AG04450 (cell line): ENCODE data around the gene KNDC1. TPM values are rescaled to one million over a fixed set of nuclear protein-coding genes. Genes with fewer than 3 reads are reported as not detected.

Experiments
- CTCF ChIA-PET: fragments of 300-600, 350-600 bp; formaldehyde crosslinking; extraction: SDS; loops from one replicate; lab custom pipeline; 2022; ENCODE audit warnings: antibody characterized with exemption, inconsistent platforms; lab: Charles Lee
- POLR2A ChIA-PET: fragments of 350-600 bp; formaldehyde crosslinking; extraction: SDS; loops from one replicate; lab custom pipeline; 2021; ENCODE audit warnings: antibody characterized with exemption, inconsistent platforms; lab: Yijun Ruan, JAX
- DNase-seq: peaks from one replicate; pipeline ENCODE4 v3.0.0-alpha.2; 2011; ENCODE audit warnings: low read depth, low spot score
- H3K27ac ChIP-seq: one replicate; pipeline ENCODE4 v1.5.1; 2012; ENCODE audit warnings: low read depth, low read length, control low read depth
- H3K27me3 ChIP-seq: one replicate; pipeline ENCODE4 v1.6.0; 2012; ENCODE audit warnings: low read length; ENCODE audit not compliant: control insufficient read depth, insufficient read depth
- H3K4me3 ChIP-seq: 2 replicates; pipeline ENCODE4 v1.5.1; 2011; ENCODE audit warnings: mild to moderate bottlenecking, low read depth, low read length, control low read depth
- H3K9me3 ChIP-seq: 2 replicates; pipeline ENCODE4 v1.5.1; 2012; ENCODE audit warnings: low read length; ENCODE audit not compliant: control insufficient read depth, insufficient read depth
- polyA plus RNA-seq: library from polyadenylated mRNA; depleted of rRNA; stranded (reverse); fragments of >200 nt; gene quantifications from 2 replicates; pipeline ENCODE4 v1.2.3, GENCODE V29; 2011
- TF ChIP-seq, protein P1 (sequence below): IDR thresholded peaks from 2 replicates; pipeline ENCODE4 v1.5.1; 2011; ENCODE audit warnings: low read depth, low read length, control low read depth, inconsistent platforms

KNDC1 gene
- polyA plus RNA-seq, 1 experiment: 0.46 TPM

DNA sequence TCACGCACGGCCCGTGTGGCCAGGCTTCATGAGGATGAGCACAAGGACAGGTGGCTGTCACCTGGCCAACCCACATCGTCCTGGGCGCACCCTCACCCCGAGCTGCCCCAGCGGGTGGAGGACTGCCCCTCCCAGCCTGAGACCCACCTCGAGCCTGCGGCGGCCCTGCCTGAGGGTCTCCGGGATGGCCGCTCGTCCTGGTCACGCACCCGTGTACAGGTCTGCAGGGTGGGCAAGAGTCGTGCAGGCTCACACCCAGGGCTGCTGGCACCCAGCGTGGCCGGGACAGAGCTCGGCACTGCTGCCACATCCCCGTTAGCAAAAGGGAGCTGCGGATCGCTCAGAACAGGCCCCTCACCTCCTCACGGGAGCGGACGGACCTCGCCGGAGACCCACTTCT is 55.6 kb downstream of the KNDC1 start:
- ChIA-PET POLR2A (no interaction called here), CTCF (no interaction called here)
- Histone ChIP-seq H3K4me3 (no peak overlapping the region), H3K27ac (no peak overlapping the region), H3K27me3 (no peaks in the 10 kb centered on the region), H3K9me3 (peaks cover 78% of the 10 kb centered on the region)
- no peak for DNase-seq
- TF ChIP-seq, protein P1, sequence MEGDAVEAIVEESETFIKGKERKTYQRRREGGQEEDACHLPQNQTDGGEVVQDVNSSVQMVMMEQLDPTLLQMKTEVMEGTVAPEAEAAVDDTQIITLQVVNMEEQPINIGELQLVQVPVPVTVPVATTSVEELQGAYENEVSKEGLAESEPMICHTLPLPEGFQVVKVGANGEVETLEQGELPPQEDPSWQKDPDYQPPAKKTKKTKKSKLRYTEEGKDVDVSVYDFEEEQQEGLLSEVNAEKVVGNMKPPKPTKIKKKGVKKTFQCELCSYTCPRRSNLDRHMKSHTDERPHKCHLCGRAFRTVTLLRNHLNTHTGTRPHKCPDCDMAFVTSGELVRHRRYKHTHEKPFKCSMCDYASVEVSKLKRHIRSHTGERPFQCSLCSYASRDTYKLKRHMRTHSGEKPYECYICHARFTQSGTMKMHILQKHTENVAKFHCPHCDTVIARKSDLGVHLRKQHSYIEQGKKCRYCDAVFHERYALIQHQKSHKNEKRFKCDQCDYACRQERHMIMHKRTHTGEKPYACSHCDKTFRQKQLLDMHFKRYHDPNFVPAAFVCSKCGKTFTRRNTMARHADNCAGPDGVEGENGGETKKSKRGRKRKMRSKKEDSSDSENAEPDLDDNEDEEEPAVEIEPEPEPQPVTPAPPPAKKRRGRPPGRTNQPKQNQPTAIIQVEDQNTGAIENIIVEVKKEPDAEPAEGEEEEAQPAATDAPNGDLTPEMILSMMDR: no peak

DNA sequence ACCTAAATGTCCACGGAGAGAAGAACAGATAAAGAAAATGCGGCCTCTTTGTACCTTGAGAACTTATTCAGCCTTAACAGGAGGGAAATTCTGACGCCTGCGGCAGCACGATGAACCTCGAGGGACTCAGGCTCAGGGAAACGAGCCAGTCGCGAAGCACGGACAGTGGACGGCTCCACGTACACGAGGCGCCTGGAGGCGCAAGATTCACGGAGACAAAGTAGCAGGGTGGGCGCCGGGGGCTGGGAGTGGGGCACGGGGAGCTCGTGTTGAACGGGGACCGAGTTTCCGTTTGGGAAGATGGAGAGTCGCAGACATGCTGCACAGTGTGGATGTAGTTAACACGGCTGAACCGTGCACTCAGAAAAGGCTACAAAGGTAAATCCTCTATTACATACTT is 56.8 kb downstream of the KNDC1 start:
- ChIA-PET CTCF (no interaction called here), POLR2A (no interaction called here)
- no peak for DNase-seq
- Histone ChIP-seq H3K4me3 (no peak overlapping the region), H3K27me3 (no peaks in the 10 kb centered on the region), H3K27ac (no peak overlapping the region), H3K9me3 (peaks cover 74% of the 10 kb centered on the region)
- TF ChIP-seq, protein P1: no peak

DNA sequence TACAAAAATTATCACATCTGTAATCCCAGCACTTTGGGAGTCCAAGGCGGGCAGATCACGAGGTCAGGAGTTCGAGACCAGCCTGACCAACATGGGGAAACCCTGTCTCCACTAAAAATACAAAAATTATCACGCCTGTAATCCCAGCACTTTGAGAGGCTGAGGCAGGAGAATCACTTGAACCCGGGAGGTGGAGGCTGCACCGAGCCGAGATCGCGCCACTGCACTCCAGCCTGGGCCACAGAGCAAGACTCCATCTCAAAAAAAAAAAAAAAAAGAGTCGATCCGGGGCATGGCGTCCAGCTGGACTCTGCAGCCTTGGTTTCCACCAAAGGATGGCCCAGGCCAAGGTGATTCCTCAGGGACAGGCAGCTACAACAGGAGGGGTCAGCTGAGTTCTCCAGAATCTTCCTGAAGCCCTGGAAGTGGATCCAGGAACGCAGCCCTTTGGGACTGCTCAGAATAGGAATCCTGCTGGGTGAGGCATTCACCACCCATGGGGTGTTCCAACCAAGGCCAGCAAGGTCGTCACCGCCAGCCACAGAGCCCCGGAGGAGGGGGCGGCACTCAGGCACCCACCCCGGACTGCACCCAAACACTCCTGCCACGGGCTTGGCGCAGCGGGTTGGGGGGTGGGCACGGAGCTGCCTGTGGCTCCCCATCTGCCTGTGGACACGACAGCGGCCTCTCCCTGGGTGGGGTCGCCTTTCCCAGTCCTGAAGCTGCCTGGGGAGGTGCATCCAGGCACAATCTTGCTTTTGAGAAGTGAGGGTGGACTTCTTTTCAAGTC is 58.0 kb downstream of the KNDC1 start:
- no peak for DNase-seq
- CTCF ChIA-PET: no interaction called here

DNA sequence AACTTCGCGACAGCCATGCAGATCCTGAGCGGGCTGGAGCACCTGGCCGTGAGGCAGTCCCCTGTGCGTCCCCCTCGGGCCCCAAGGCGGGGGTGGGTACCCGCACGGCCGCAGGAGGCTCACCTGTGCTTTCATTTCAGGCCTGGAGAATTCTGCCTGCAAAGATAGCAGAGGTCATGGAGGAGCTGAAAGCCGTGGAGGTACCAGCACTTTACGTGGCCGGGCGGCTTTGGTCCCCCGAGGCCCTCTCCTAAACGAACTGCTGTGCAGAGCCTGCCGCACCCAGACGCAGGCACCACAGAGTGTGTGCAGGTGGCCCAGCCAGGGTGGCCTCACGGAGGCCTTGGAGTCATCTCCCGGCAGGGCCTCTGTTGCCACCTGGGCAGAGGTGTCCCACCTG is 58.9 kb downstream of the KNDC1 start:
- ChIA-PET CTCF (no interaction called here), POLR2A (no interaction called here)
- DNase-seq: no peak
- peaks cover 53% of the 10 kb centered on the region for H3K9me3 ChIP-seq
- no peak overlapping the region for H3K4me3 ChIP-seq
- H3K27ac ChIP-seq: no peak overlapping the region
- H3K27me3 ChIP-seq: no peaks in the 10 kb centered on the region
- TF ChIP-seq, protein P1: no peak

More for the DNA sequence above, 58.0 kb downstream of the KNDC1 start:
- POLR2A ChIA-PET: no interaction called here
- no peaks in the 10 kb centered on the region for H3K27me3 ChIP-seq
- no peak overlapping the region for H3K4me3 ChIP-seq
- H3K27ac ChIP-seq: no peak overlapping the region
- TF ChIP-seq, protein P1: no peak
- H3K9me3 ChIP-seq: peaks cover 62% of the 10 kb centered on the region

DNA sequence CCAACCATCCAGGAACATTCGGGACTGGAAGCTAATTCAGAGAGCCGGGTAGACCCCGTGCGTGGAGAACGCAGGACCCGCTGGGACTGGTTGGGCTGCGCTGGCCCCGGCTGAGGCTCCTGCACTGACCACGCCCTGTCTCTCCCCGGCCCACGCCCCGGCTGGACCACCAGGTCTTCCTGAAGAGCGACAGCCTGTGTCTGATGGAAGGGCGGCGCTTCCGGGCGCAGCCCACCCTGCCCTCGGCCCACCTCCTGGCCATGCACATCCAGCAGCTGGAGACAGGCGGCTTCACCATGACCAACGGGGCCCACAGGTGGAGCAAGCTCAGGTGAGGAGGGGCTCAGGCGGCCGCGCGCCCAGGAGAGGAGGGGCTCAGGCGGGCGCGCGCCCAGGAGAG is 59.8 kb downstream of the KNDC1 start:
- peaks cover 44% of the 10 kb centered on the region for H3K9me3 ChIP-seq
- no peak overlapping the region for H3K4me3 ChIP-seq
- TF ChIP-seq, protein P1: no peak
- no peak for DNase-seq
- H3K27me3 ChIP-seq: peaks cover 2% of the 10 kb centered on the region
- ChIA-PET POLR2A (no interaction called here), CTCF (no interaction called here)
- no peak overlapping the region for H3K27ac ChIP-seq
